Stimulated activated CD8-positive, alpha-beta memory T cell treated with anti-CD3 and anti-CD28 coated beads, Interleukin-2, amount 100 ng/mL, for 1 hour (primary cell): Measurements from ENCODE around the gene PLPP3.

Experiments used
- DNase-seq, 2 donors: peaks; one replicate each; pipeline ENCODE4 v3.0.0-alpha.2; 2020; ENCODE audit warnings: low read depth in 2 of 2

The PLPP3 gene

GRCh38 chr1:56548571-56548970 is 30.8 kb downstream of the PLPP3 start:
- DNase-seq, result no peak

- no peak for DNase-seq
Observed at GRCh38 chr1:56547977-56548376, 31.4 kb downstream of the PLPP3 start.

GRCh38 chr1:56547473-56547872 is 31.9 kb downstream of the PLPP3 start:
- DNase-seq, result no peak

GRCh38 chr1:56545711-56546110 is 33.7 kb downstream of the PLPP3 start:
- DNase-seq, result no peak

GRCh38 chr1:56543783-56544612 is 35.4 kb downstream of the PLPP3 start:
- DNase-seq, result no peak

- DNase-seq, result no peak
Observed at GRCh38 chr1:56542651-56543050, 36.7 kb downstream of the PLPP3 start.

- DNase-seq, result no peak
Observed at GRCh38 chr1:56541408-56541807, 38.0 kb downstream of the PLPP3 start.

GRCh38 chr1:56540467-56540866 is 38.9 kb downstream of the PLPP3 start:
- no peak for DNase-seq

- no peak for DNase-seq
Observed at GRCh38 chr1:56539520-56539931, 39.8 kb downstream of the PLPP3 start.

GRCh38 chr1:56538532-56538931 is 40.8 kb downstream of the PLPP3 start:
- DNase-seq, result no peak

- DNase-seq, result no peak
Observed at GRCh38 chr1:56537660-56538059, 41.7 kb downstream of the PLPP3 start.

- no peak for DNase-seq
Observed at GRCh38 chr1:56535939-56536338, 43.4 kb downstream of the PLPP3 start.

- no peak for DNase-seq
Observed at GRCh38 chr1:56535362-56535761, 44.0 kb downstream of the PLPP3 start.

- no peak for DNase-seq
Observed at GRCh38 chr1:56534130-56534651, 45.2 kb downstream of the PLPP3 start.

- no peak for DNase-seq
Observed at GRCh38 chr1:56533621-56534020, 45.7 kb downstream of the PLPP3 start.

- DNase-seq, result no peak
Observed at GRCh38 chr1:56533197-56533596, 46.2 kb downstream of the PLPP3 start.

GRCh38 chr1:56532350-56532683 is 47.0 kb downstream of the PLPP3 start:
- no peak for DNase-seq

- DNase-seq, result no peak
Observed at GRCh38 chr1:56531624-56532349, 47.6 kb downstream of the PLPP3 start.

- no peak for DNase-seq
Observed at GRCh38 chr1:56529801-56530200, 49.6 kb downstream of the PLPP3 start.

- DNase-seq, result no peak
Observed at GRCh38 chr1:56527548-56528302, 51.6 kb downstream of the PLPP3 start.

- DNase-seq, result no peak
Observed at GRCh38 chr1:56526571-56527174, 52.7 kb downstream of the PLPP3 start.

GRCh38 chr1:56525489-56526041 is 53.8 kb downstream of the PLPP3 start:
- DNase-seq, result no peak
